ENCODE data around the gene TTLL6. TPM values are rescaled to one million over a fixed set of nuclear protein-coding genes. Genes with fewer than 3 reads are reported as not detected.

TTLL6 gene
- total and polyA plus RNA-seq, 5 donors from 2014 or later: not detected

GRCh38 chr17:48740537-48740936 is 76.5 kb downstream of the TTLL6 start:
- no peak overlapping the region for H3K27ac Mint-ChIP-seq
- peaks cover 0 to 19% (median 7%) of the 10 kb centered on the region in 4 donors for H3K4me1 Mint-ChIP-seq
- H3K9me3 Mint-ChIP-seq: peaks cover 0 to 10% (median 0%) of the 10 kb centered on the region in 7 donors
- H3K36me3 Mint-ChIP-seq: no peaks in the 10 kb centered on the region
- Histone ChIP-seq H3K27me3 (ENCODE audit: control insufficient read depth, insufficient read depth, low read length) (peaks cover 54% of the 10 kb centered on the region), H3K9me3 (ENCODE audit: control insufficient read depth in 2 of 2, low read length in 2 of 2) (no peaks in the 10 kb centered on the region), H3K4me3 (ENCODE audit: low read depth, low read length) (no peak overlapping the region), H3K4me1 (ENCODE audit: control insufficient read depth, insufficient read depth, low read length, poor library complexity, severe bottlenecking) (peaks cover 9% of the 10 kb centered on the region), H3K27ac (ENCODE audit: insufficient read depth, low read length, poor library complexity, severe bottlenecking) (no peak overlapping the region), H3K36me3 (ENCODE audit: control insufficient read depth, insufficient read depth, low read length) (no peaks in the 10 kb centered on the region)
- ATAC-seq (ENCODE audit: low read depth in 2 of 2) (no peak), DNase-seq (no peak)
- peaks cover 94% of the 10 kb centered on the region for H3K27me3 Mint-ChIP-seq
- H3K4me3 Mint-ChIP-seq: no peak overlapping the region

- no peaks in the 10 kb centered on the region for H3K36me3 ChIP-seq (ENCODE audit: control insufficient read depth, insufficient read depth, low read length)
- H3K9me3 ChIP-seq (ENCODE audit: control insufficient read depth in 2 of 2, low read length in 2 of 2): no peaks in the 10 kb centered on the region
- peaks cover 9% of the 10 kb centered on the region for H3K4me1 ChIP-seq (ENCODE audit: control insufficient read depth, insufficient read depth, low read length, poor library complexity, severe bottlenecking)
- H3K27me3 ChIP-seq (ENCODE audit: control insufficient read depth, insufficient read depth, low read length): peaks cover 56% of the 10 kb centered on the region
- H3K4me3 Mint-ChIP-seq: peak overlapping the region in 2 of 4 donors; percentile 26 to 46
- no peak for DNase-seq
- H3K27ac ChIP-seq (ENCODE audit: insufficient read depth, low read length, poor library complexity, severe bottlenecking): no peak overlapping the region
- no peak for ATAC-seq (ENCODE audit: low read depth in 2 of 2)
- H3K36me3 Mint-ChIP-seq: no peaks in the 10 kb centered on the region
- no peak overlapping the region for H3K4me3 ChIP-seq (ENCODE audit: low read depth, low read length)
- no peak overlapping the region for H3K27ac Mint-ChIP-seq
- peaks cover 0 to 10% (median 0%) of the 10 kb centered on the region in 7 donors for H3K9me3 Mint-ChIP-seq
- H3K27me3 Mint-ChIP-seq: peaks cover 94% of the 10 kb centered on the region
- H3K4me1 Mint-ChIP-seq: peaks cover 0 to 16% (median 9%) of the 10 kb centered on the region in 4 donors
Measured at GRCh38 chr17:48738803-48739526, 78.1 kb downstream of the TTLL6 start.

- Mint-ChIP-seq H3K9me3 (peaks cover 0 to 10% (median 0%) of the 10 kb centered on the region in 7 donors), H3K27ac (no peak overlapping the region), H3K36me3 (no peaks in the 10 kb centered on the region), H3K4me3 (no peak overlapping the region), H3K27me3 (peaks cover 94% of the 10 kb centered on the region), H3K4me1 (peaks cover 0 to 21% (median 10%) of the 10 kb centered on the region in 4 donors)
- no peak overlapping the region for H3K27ac ChIP-seq (ENCODE audit: insufficient read depth, low read length, poor library complexity, severe bottlenecking)
- H3K4me3 ChIP-seq (ENCODE audit: low read depth, low read length): no peak overlapping the region
- H3K27me3 ChIP-seq (ENCODE audit: control insufficient read depth, insufficient read depth, low read length): peaks cover 54% of the 10 kb centered on the region
- H3K9me3 ChIP-seq (ENCODE audit: control insufficient read depth in 2 of 2, low read length in 2 of 2): no peaks in the 10 kb centered on the region
- DNase-seq: no peak
- peaks cover 9% of the 10 kb centered on the region for H3K4me1 ChIP-seq (ENCODE audit: control insufficient read depth, insufficient read depth, low read length, poor library complexity, severe bottlenecking)
- no peaks in the 10 kb centered on the region for H3K36me3 ChIP-seq (ENCODE audit: control insufficient read depth, insufficient read depth, low read length)
- no peak for ATAC-seq (ENCODE audit: low read depth in 2 of 2)
Measured at GRCh38 chr17:48738424-48738802, 78.6 kb downstream of the TTLL6 start.

- Mint-ChIP-seq H3K4me3 (no peak overlapping the region), H3K9me3 (peaks cover 0 to 7% (median 0%) of the 10 kb centered on the region in 7 donors), H3K36me3 (no peaks in the 10 kb centered on the region), H3K27ac (no peak overlapping the region), H3K4me1 (peaks cover 0 to 28% (median 13%) of the 10 kb centered on the region in 4 donors), H3K27me3 (peaks cover 92% of the 10 kb centered on the region)
- DNase-seq (no peak), ATAC-seq (ENCODE audit: low read depth in 2 of 2) (no peak)
- Histone ChIP-seq H3K36me3 (ENCODE audit: control insufficient read depth, insufficient read depth, low read length) (no peaks in the 10 kb centered on the region), H3K4me1 (ENCODE audit: control insufficient read depth, insufficient read depth, low read length, poor library complexity, severe bottlenecking) (peaks cover 16% of the 10 kb centered on the region), H3K27ac (ENCODE audit: insufficient read depth, low read length, poor library complexity, severe bottlenecking) (no peak overlapping the region), H3K27me3 (ENCODE audit: control insufficient read depth, insufficient read depth, low read length) (peaks cover 54% of the 10 kb centered on the region), H3K4me3 (ENCODE audit: low read depth, low read length) (no peak overlapping the region), H3K9me3 (ENCODE audit: control insufficient read depth in 2 of 2, low read length in 2 of 2) (no peaks in the 10 kb centered on the region)
Measured at GRCh38 chr17:48737330-48738043, 79.5 kb downstream of the TTLL6 start.

- H3K36me3 Mint-ChIP-seq: no peaks in the 10 kb centered on the region
- peaks cover 16% of the 10 kb centered on the region for H3K4me1 ChIP-seq (ENCODE audit: control insufficient read depth, insufficient read depth, low read length, poor library complexity, severe bottlenecking)
- ATAC-seq (ENCODE audit: low read depth in 2 of 2) (no peak), DNase-seq (no peak)
- peaks cover 55% of the 10 kb centered on the region for H3K27me3 ChIP-seq (ENCODE audit: control insufficient read depth, insufficient read depth, low read length)
- H3K4me3 ChIP-seq (ENCODE audit: low read depth, low read length): no peak overlapping the region
- H3K9me3 Mint-ChIP-seq: peaks cover 0 to 6% (median 0%) of the 10 kb centered on the region in 7 donors
- peaks cover 0 to 28% (median 12%) of the 10 kb centered on the region in 4 donors for H3K4me1 Mint-ChIP-seq
- H3K27ac ChIP-seq (ENCODE audit: insufficient read depth, low read length, poor library complexity, severe bottlenecking): no peak overlapping the region
- peaks cover 94% of the 10 kb centered on the region for H3K27me3 Mint-ChIP-seq
- H3K4me3 Mint-ChIP-seq: no peak overlapping the region
- H3K36me3 ChIP-seq (ENCODE audit: control insufficient read depth, insufficient read depth, low read length): no peaks in the 10 kb centered on the region
- H3K27ac Mint-ChIP-seq: peak overlapping the region in 1 of 3 donors; percentile 32
- H3K9me3 ChIP-seq (ENCODE audit: control insufficient read depth in 2 of 2, low read length in 2 of 2): no peaks in the 10 kb centered on the region
Measured at GRCh38 chr17:48735062-48735351, 82.0 kb downstream of the TTLL6 start.

GRCh38 chr17:48734333-48735061 is 82.5 kb downstream of the TTLL6 start:
- H3K27me3 ChIP-seq (ENCODE audit: control insufficient read depth, insufficient read depth, low read length): peaks cover 60% of the 10 kb centered on the region
- Mint-ChIP-seq H3K27ac (no peak overlapping the region), H3K4me1 (peaks cover 0 to 30% (median 12%) of the 10 kb centered on the region in 4 donors), H3K27me3 (peaks cover 99% of the 10 kb centered on the region), H3K36me3 (no peaks in the 10 kb centered on the region), H3K4me3 (no peak overlapping the region), H3K9me3 (peaks cover 0 to 6% (median 0%) of the 10 kb centered on the region in 7 donors)
- H3K9me3 ChIP-seq (ENCODE audit: control insufficient read depth in 2 of 2, low read length in 2 of 2): no peaks in the 10 kb centered on the region
- no peak overlapping the region for H3K27ac ChIP-seq (ENCODE audit: insufficient read depth, low read length, poor library complexity, severe bottlenecking)
- no peak for ATAC-seq (ENCODE audit: low read depth in 2 of 2)
- H3K4me1 ChIP-seq (ENCODE audit: control insufficient read depth, insufficient read depth, low read length, poor library complexity, severe bottlenecking): peaks cover 15% of the 10 kb centered on the region
- no peaks in the 10 kb centered on the region for H3K36me3 ChIP-seq (ENCODE audit: control insufficient read depth, insufficient read depth, low read length)
- no peak for DNase-seq
- no peak overlapping the region for H3K4me3 ChIP-seq (ENCODE audit: low read depth, low read length)

GRCh38 chr17:48733632-48734328 is 83.2 kb downstream of the TTLL6 start:
- Histone ChIP-seq H3K4me1 (ENCODE audit: control insufficient read depth, insufficient read depth, low read length, poor library complexity, severe bottlenecking) (peaks cover 14% of the 10 kb centered on the region), H3K4me3 (ENCODE audit: low read depth, low read length) (no peak overlapping the region), H3K27me3 (ENCODE audit: control insufficient read depth, insufficient read depth, low read length) (peaks cover 61% of the 10 kb centered on the region), H3K27ac (ENCODE audit: insufficient read depth, low read length, poor library complexity, severe bottlenecking) (no peak overlapping the region), H3K36me3 (ENCODE audit: control insufficient read depth, insufficient read depth, low read length) (no peaks in the 10 kb centered on the region), H3K9me3 (ENCODE audit: control insufficient read depth in 2 of 2, low read length in 2 of 2) (no peaks in the 10 kb centered on the region)
- Mint-ChIP-seq H3K27ac (no peak overlapping the region), H3K4me1 (peaks cover 0 to 26% (median 7%) of the 10 kb centered on the region in 4 donors), H3K9me3 (peaks cover 0 to 5% (median 0%) of the 10 kb centered on the region in 7 donors), H3K27me3 (peaks cover 99% of the 10 kb centered on the region), H3K4me3 (peak overlapping the region in 2 of 4 donors; percentile 33 to 49), H3K36me3 (no peaks in the 10 kb centered on the region)
- ATAC-seq (ENCODE audit: low read depth in 2 of 2) (no peak), DNase-seq (no peak)

Data from CD4-positive, CD25-positive, alpha-beta regulatory T cell (primary cell).